HCT116 (cell line): ENCODE measurements around the gene TMEM59L. TPM values are rescaled to one million over a fixed set of nuclear protein-coding genes. Genes with fewer than 3 reads are reported as not detected.

Experiments used
- ATAC-seq: fragments of 200-7000 bp; cut with Tn5 transposase; 2 replicates; pipeline ENCODE4 v1.9.1; 2020; ENCODE audit warnings: mild to moderate bottlenecking, moderate library complexity
- BruUV-seq: library from RNA; stranded (reverse); fragments of 400-500 nt; replicated peaks from 2 replicates; lab custom pipeline; 2021; lab: Mats Ljungman, UMichigan
- CTCF ChIA-PET: fragments of 300-600 bp; sonication (Branson Sonifier 250); formaldehyde crosslinking; loops from one replicate; lab custom pipeline; 2021; ENCODE audit warnings: antibody characterized with exemption; lab: Charles Lee
- POLR2A ChIA-PET: fragments of 300-600, 350-600 bp; sonication (Branson Sonifier 250); formaldehyde crosslinking; loops from one replicate; lab custom pipeline; 2021; ENCODE audit warnings: antibody characterized with exemption; lab: Charles Lee
- RAD21 ChIA-PET, 2 experiments: fragments of 300-600 bp; sonication (Branson Sonifier 250); formaldehyde crosslinking; loops; one replicate each; lab custom pipeline; 2023; ENCODE audit warnings: low total read pairs in 2 of 2; ENCODE audit not compliant: uncharacterized antibody in 2 of 2, unreplicated experiment in 2 of 2, low non-redundant PET in 1 of 2; lab: Charles Lee
- DNase-seq: peaks from one replicate; pipeline ENCODE4 v3.0.0-alpha.2; 2010; ENCODE audit warnings: low read depth, low spot score
- H2AFZ ChIP-seq: fragments of 200-600 bp; shearing (Covaris generic), sonication (generic); 2 replicates; pipeline ENCODE4 v1.6.1; 2017; ENCODE audit warnings: low read depth, mixed run types, mixed read lengths, antibody characterized with exemption, low read length; ENCODE audit not compliant: poor library complexity, severe bottlenecking
- H3K27ac ChIP-seq: 2 replicates; pipeline ENCODE4 v1.5.1; 2012; ENCODE audit warnings: low read depth, low read length
- H3K27me3 ChIP-seq: fragments of 200-600 bp; sonication (generic); 2 replicates; pipeline ENCODE4 v1.6.1; 2016; ENCODE audit warnings: mixed run types, low read length, mixed read lengths; ENCODE audit not compliant: insufficient read depth
- H3K36me3 ChIP-seq, 2 experiments: fragments of 200-500 bp in 1 of 2; fragments of 200-600 bp in 1 of 2; sonication (Bioruptor generic) in 1 of 2; sonication (generic) in 1 of 2; 2 replicates each; pipeline versions ENCODE4 v1.5.1 to v1.6.1; 2014 to 2016; ENCODE audit warnings: low read length in 2 of 2, inconsistent platforms in 1 of 2, mixed read lengths in 1 of 2, mixed run types in 1 of 2; ENCODE audit not compliant: insufficient read depth in 2 of 2, control insufficient read depth in 1 of 2
- H3K4me1 ChIP-seq, 2 experiments: fragments of 200-600 bp in 1 of 2; sonication (generic) in 1 of 2; 2 replicates each; pipeline versions ENCODE4 v1.5.1 to v1.6.1; 2012 to 2017; ENCODE audit warnings: low read length in 2 of 2, inconsistent platforms in 1 of 2, mild to moderate bottlenecking in 1 of 2, mixed read lengths in 1 of 2, mixed run types in 1 of 2, moderate library complexity in 1 of 2; ENCODE audit not compliant: insufficient read depth in 2 of 2, control insufficient read depth in 1 of 2
- H3K4me2 ChIP-seq: fragments of 200-600 bp; sonication (generic); 2 replicates; pipeline ENCODE4 v1.6.1; 2017; ENCODE audit warnings: mixed run types, low read length, mixed read lengths
- H3K4me3 ChIP-seq, 2 experiments: fragments of 200-600 bp in 1 of 2; sonication (generic) in 1 of 2; replicated peaks in 1 of 2; 2 replicates each; pipeline ENCODE4 v1.5.1; 2011 to 2016; ENCODE audit warnings: low read length in 2 of 2, control low read depth in 1 of 2, low read depth in 1 of 2, mild to moderate bottlenecking in 1 of 2, mixed read lengths in 1 of 2, mixed run types in 1 of 2
- H3K79me2 ChIP-seq: fragments of 200-600 bp; sonication (generic); 2 replicates; pipeline ENCODE4 v1.6.1; 2017; ENCODE audit warnings: mild to moderate bottlenecking, mixed run types, low read length, moderate library complexity, mixed read lengths; ENCODE audit not compliant: insufficient read depth
- H3K9ac ChIP-seq: fragments of 200-600 bp; sonication (generic); 2 replicates; pipeline ENCODE4 v1.6.1; 2016; ENCODE audit warnings: low read length, mixed read lengths
- H3K9me2 ChIP-seq: fragments of 200-600 bp; sonication (generic), shearing (Covaris generic); 2 replicates; pipeline ENCODE4 v1.6.1; 2017; ENCODE audit warnings: mixed run types, mild to moderate bottlenecking, moderate library complexity; ENCODE audit not compliant: insufficient read depth
- H3K9me3 ChIP-seq, 2 experiments: fragments of 200-500 bp in 1 of 2; fragments of 200-600 bp in 1 of 2; sonication (Bioruptor generic) in 1 of 2; sonication (generic) in 1 of 2; 2 replicates each; pipeline ENCODE4 v1.6.1; 2014 to 2017; ENCODE audit warnings: low read length in 2 of 2, mixed read lengths in 2 of 2, inconsistent platforms in 1 of 2, low read depth in 1 of 2, mild to moderate bottlenecking in 1 of 2, mixed run types in 1 of 2, moderate library complexity in 1 of 2; ENCODE audit not compliant: control insufficient read depth in 1 of 2, insufficient read depth in 1 of 2
- H4K20me1 ChIP-seq: fragments of 200-600 bp; sonication (generic), shearing (Covaris generic); 2 replicates; pipeline ENCODE4 v1.6.1; 2017; ENCODE audit warnings: mixed run types, mild to moderate bottlenecking, moderate library complexity; ENCODE audit not compliant: insufficient read depth
- CBX3 ChIP-seq: IDR thresholded peaks from 2 replicates; pipeline ENCODE4 v1.6.1; 2012; ENCODE audit warnings: low read depth
- EGR1 ChIP-seq: IDR thresholded peaks from 2 replicates; pipeline ENCODE4 v1.6.1; 2012; ENCODE audit warnings: low read depth
- EZH2 ChIP-seq: fragments of 200-600 bp; sonication (generic); IDR thresholded peaks from 2 replicates; pipeline ENCODE4 v1.6.1; 2017; ENCODE audit warnings: antibody characterized with exemption, mixed run types
- EZH2phosphoT487 ChIP-seq: fragments of 200-600 bp; IDR thresholded peaks from 2 replicates; pipeline ENCODE4 v1.6.1; 2018; ENCODE audit warnings: antibody characterized with exemption, borderline replicate concordance
- FOSL1 ChIP-seq: IDR thresholded peaks from 2 replicates; pipeline ENCODE4 v1.6.1; 2012; ENCODE audit warnings: low read depth
- JUND ChIP-seq: IDR thresholded peaks from 2 replicates; pipeline ENCODE4 v1.6.1; 2012
- RAD21 ChIP-seq: IDR thresholded peaks from 2 replicates; pipeline ENCODE4 v1.6.1; 2012; ENCODE audit warnings: low read depth, mild to moderate bottlenecking
- SIN3A ChIP-seq: IDR thresholded peaks from 2 replicates; pipeline ENCODE4 v1.6.1; 2012; ENCODE audit warnings: low read depth
- SP1 ChIP-seq: IDR thresholded peaks from 2 replicates; pipeline ENCODE4 v1.6.1; 2012; ENCODE audit warnings: low read depth
- SRF ChIP-seq: IDR thresholded peaks from 2 replicates; pipeline ENCODE4 v1.6.1; 2012; ENCODE audit warnings: low read depth
- TCF7L2 ChIP-seq: IDR thresholded peaks from 2 replicates; pipeline ENCODE4 v1.7.0; 2011; ENCODE audit warnings: borderline replicate concordance, inconsistent platforms; ENCODE audit not compliant: insufficient read depth, insufficient read length; ENCODE audit errors: extremely low read depth
- ZFX ChIP-seq: fragments of 450-650 bp; IDR thresholded peaks from 2 replicates; pipeline ENCODE4 v1.6.1; 2017
- intact Hi-C: fragments of 100-400 bp; cut with micrococcal nuclease; formaldehyde crosslinking; loops from 2 replicates; pipeline ENCODE4 v1.10.0; 2022
- total RNA-seq: library from RNA; stranded (reverse); gene quantifications from one replicate; pipeline ENCODE4 v1.2.1, GENCODE V29; 2021; ENCODE audit not compliant: unreplicated experiment
- TF ChIP-seq, protein P1 (sequence below): IDR thresholded peaks from 2 replicates; pipeline ENCODE4 v1.6.1; 2012
- TF ChIP-seq, protein P2 (sequence below): IDR thresholded peaks from 2 replicates; pipeline ENCODE4 v1.6.1; 2012
- TF ChIP-seq, protein P3 (sequence below), 3 experiments: fragments of 200-600 bp in 1 of 3; sonication (generic) in 1 of 3; IDR thresholded peaks in 2 of 3; conservative IDR thresholded peaks in 1 of 3; 2 replicates each; pipeline ENCODE4 v1.5.1; 2012 to 2017; ENCODE audit warnings: low read depth in 2 of 3, low read length in 2 of 3, antibody characterized with exemption in 1 of 3, borderline replicate concordance in 1 of 3, control low read depth in 1 of 3, mild to moderate bottlenecking in 1 of 3, mixed read lengths in 1 of 3, mixed run types in 1 of 3, moderate library complexity in 1 of 3; ENCODE audit not compliant: insufficient read depth in 1 of 3

Gene TMEM59L
- total RNA-seq, 1 experiment from 2014 or later: 14.3 TPM

DNA sequence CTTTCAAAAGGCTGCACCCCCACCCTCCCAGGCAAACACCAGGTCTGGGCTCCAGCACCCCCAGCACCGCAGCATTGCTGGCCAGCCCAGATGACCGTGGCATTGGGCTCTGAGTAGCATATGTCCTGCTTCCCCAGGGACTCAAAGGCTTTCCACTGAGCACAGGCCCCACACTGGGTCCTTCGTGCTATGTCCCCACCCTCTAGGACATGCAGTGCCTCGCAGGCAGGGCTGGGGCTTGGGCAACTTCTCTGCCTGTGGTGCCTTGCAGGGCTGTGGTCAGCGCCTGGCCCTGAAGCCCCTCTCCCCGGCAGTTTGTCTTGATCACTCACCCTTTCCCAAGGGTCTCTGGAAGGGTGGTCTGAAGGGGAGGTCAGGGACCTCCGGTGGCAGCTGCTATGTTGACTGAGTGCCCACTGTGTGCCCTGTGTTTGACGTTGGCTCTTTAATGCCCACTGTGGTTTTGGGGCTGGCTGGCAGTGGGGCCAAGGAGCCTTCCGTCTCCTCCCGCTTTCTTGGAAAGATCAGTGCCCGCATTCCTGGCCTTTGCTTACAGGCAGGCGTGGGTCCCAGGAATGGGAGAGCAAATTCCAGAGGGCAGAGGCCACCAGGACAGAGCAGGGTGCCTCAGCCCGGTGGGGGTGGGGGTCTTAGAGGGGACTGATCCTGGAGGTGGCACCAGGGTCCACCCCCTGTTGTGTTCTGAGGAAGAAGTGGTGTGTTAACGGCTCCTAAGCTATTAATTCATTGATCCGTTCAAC is 50.5 kb downstream of the TMEM59L start:
- CTCF ChIA-PET: no interaction called here

DNA sequence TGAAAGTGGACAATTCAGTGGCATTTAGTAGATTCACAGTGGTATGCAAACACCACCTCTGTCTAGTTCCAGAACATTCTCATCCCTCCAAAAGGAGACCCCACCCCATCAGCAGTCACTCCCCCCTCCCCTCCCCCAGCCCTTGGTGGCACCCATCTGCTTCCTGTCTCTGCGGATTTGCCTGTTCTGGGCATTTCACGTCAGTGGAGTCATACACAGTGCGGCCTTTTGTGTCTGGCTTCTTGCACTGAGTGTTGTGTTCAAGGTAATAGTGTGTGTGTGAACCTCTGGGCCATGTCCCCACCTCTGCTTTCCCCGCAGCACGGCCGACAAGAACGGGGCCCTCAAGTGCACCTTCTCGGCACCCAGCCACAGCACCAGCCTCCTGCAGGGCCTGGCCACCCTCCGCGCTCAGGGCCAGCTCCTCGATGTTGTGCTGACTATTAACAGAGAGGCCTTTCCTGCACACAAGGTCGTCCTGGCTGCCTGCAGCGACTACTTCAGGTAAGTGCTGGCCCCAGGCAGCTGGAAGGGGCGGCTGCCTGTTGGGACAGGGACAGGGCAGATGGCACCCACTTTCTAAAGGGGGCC is 51.4 kb downstream of the TMEM59L start:
- Histone ChIP-seq H3K27ac (no peak overlapping the region), H3K4me3 (no peak overlapping the region), H3K9ac (no peak overlapping the region), H3K79me2 (peaks cover 4% of the 10 kb centered on the region; the same call in 1 of the 2 replicates), H3K4me2 (no peak overlapping the region), H3K36me3 (no peaks in the 10 kb centered on the region), H3K27me3 (no peaks in the 10 kb centered on the region), H3K4me1 (peaks cover 16 to 26% of the 10 kb centered on the region in 2 experiments), H3K9me2 (no peaks in the 10 kb centered on the region), H2AFZ (no peak overlapping the region), H3K9me3 (no peaks in the 10 kb centered on the region), H4K20me1 (no peaks in the 10 kb centered on the region)
- no TSS peak for BruUV-seq
- ChIA-PET POLR2A (no interaction called here), RAD21 (no interaction called here), CTCF (no interaction called here)
- TF ChIP-seq FOSL1: no peak
- TF ChIP-seq, protein P1, sequence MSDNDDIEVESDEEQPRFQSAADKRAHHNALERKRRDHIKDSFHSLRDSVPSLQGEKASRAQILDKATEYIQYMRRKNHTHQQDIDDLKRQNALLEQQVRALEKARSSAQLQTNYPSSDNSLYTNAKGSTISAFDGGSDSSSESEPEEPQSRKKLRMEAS: no peak
- no peak for TF ChIP-seq EZH2
- TF ChIP-seq CBX3: no peak
- no peak for TF ChIP-seq ZFX
- TF ChIP-seq JUND: no peak
- no peak for TF ChIP-seq EGR1
- TF ChIP-seq, protein P2, sequence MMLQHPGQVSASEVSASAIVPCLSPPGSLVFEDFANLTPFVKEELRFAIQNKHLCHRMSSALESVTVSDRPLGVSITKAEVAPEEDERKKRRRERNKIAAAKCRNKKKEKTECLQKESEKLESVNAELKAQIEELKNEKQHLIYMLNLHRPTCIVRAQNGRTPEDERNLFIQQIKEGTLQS: no peak
- TF ChIP-seq TCF7L2: no peak
- TF ChIP-seq, protein P3, sequence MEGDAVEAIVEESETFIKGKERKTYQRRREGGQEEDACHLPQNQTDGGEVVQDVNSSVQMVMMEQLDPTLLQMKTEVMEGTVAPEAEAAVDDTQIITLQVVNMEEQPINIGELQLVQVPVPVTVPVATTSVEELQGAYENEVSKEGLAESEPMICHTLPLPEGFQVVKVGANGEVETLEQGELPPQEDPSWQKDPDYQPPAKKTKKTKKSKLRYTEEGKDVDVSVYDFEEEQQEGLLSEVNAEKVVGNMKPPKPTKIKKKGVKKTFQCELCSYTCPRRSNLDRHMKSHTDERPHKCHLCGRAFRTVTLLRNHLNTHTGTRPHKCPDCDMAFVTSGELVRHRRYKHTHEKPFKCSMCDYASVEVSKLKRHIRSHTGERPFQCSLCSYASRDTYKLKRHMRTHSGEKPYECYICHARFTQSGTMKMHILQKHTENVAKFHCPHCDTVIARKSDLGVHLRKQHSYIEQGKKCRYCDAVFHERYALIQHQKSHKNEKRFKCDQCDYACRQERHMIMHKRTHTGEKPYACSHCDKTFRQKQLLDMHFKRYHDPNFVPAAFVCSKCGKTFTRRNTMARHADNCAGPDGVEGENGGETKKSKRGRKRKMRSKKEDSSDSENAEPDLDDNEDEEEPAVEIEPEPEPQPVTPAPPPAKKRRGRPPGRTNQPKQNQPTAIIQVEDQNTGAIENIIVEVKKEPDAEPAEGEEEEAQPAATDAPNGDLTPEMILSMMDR (IDR thresholded peaks at IDR 0.05 in 2 of 3, conservative IDR thresholded peaks at IDR 0.05 in 1 of 3; ENCODE audit: borderline replicate concordance in 1 of 3, insufficient read depth in 1 of 3, low read depth in 2 of 3, low read length in 2 of 3): no peak
- TF ChIP-seq SIN3A: no peak
- no peak for TF ChIP-seq RAD21
- no peak for TF ChIP-seq SP1
- no peak for TF ChIP-seq SRF
- intact Hi-C loops: no loop called here
- no peak for ATAC-seq
- DNase-seq: no peak

More for the DNA sequence above, 50.5 kb downstream of the TMEM59L start:
- DNase-seq: no peak
- peaks cover 16 to 29% of the 10 kb centered on the region in 2 experiments for H3K4me1 ChIP-seq
- H3K27me3 ChIP-seq: no peaks in the 10 kb centered on the region
- peak overlapping the region; percentile 34 for H3K4me2 ChIP-seq
- no TSS peak for BruUV-seq
- intact Hi-C loops: no loop called here
- POLR2A ChIA-PET: no interaction called here
- no peaks in the 10 kb centered on the region for H3K36me3 ChIP-seq
- H3K79me2 ChIP-seq: peaks cover 4% of the 10 kb centered on the region; the same call in 1 of the 2 replicates
- no peak overlapping the region for H3K9ac ChIP-seq
- TF ChIP-seq EZH2phosphoT487: no peak
- TF ChIP-seq, protein P1: no peak
- H3K9me3 ChIP-seq: no peaks in the 10 kb centered on the region
- H3K4me3 ChIP-seq: no peak overlapping the region
- RAD21 ChIA-PET: no interaction called here
- no peaks in the 10 kb centered on the region for H3K9me2 ChIP-seq
- no peak overlapping the region for H2AFZ ChIP-seq
- no peaks in the 10 kb centered on the region for H4K20me1 ChIP-seq
- no peak for ATAC-seq
- no peak overlapping the region for H3K27ac ChIP-seq
